ENCODE measurements around the gene CLMN. TPM values are rescaled to one million over a fixed set of nuclear protein-coding genes. Genes with fewer than 3 reads are reported as not detected.

CLMN gene
- total RNA-seq, 1 donor from 2014 or later = 7.7 TPM

DNA sequence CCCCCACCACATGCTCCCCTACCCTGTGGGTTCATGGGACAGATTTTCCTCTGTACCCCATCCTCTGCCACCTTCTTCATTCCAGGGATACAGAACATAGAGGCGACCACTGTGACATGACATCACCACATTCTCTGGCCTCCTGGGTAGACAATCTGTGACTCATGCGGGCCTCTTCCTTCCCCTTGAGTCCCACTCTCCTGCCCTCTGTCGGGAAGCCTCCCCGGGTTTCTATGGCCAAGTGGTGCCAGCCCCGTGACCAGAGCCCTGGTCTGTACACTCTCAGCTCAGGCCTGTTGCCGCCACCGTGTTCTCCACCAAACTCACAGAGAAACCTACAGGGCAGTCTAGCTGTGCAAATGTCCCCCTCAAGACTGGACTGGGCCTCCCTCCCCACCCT is 8.0 kb downstream of the CLMN start:
- H3K27me3 Mint-ChIP-seq (ENCODE audit: low read depth) = no peaks in the 10 kb centered on the region
- H3K27ac Mint-ChIP-seq (ENCODE audit: unreplicated experiment) = peak overlapping the region; percentile 83
- H3K9me3 Mint-ChIP-seq = peaks cover 2% of the 10 kb centered on the region
- TF ChIP-seq CTCF (conservative IDR thresholded peaks at IDR 0.05) = no peak
- H3K4me3 Mint-ChIP-seq = no peak overlapping the region
- H3K4me1 Mint-ChIP-seq = peaks cover 36% of the 10 kb centered on the region
- H3K36me3 Mint-ChIP-seq (ENCODE audit: low read depth) = peaks cover 4% of the 10 kb centered on the region
- no peak for DNase-seq (ENCODE audit: low read depth, low spot score)

GRCh38 chr14:95310635-95311380 is 8.9 kb downstream of the CLMN start:
- H3K36me3 Mint-ChIP-seq (ENCODE audit: low read depth) = peaks cover 2% of the 10 kb centered on the region
- peak overlapping the region; percentile 67 for H3K27ac Mint-ChIP-seq (ENCODE audit: unreplicated experiment)
- H3K27me3 Mint-ChIP-seq (ENCODE audit: low read depth) = no peaks in the 10 kb centered on the region
- no peak overlapping the region for H3K4me3 Mint-ChIP-seq
- no peak for DNase-seq (ENCODE audit: low read depth, low spot score)
- peaks cover 30% of the 10 kb centered on the region for H3K4me1 Mint-ChIP-seq
- no peak for TF ChIP-seq CTCF (conservative IDR thresholded peaks at IDR 0.05)
- peaks cover 2% of the 10 kb centered on the region for H3K9me3 Mint-ChIP-seq

DNA sequence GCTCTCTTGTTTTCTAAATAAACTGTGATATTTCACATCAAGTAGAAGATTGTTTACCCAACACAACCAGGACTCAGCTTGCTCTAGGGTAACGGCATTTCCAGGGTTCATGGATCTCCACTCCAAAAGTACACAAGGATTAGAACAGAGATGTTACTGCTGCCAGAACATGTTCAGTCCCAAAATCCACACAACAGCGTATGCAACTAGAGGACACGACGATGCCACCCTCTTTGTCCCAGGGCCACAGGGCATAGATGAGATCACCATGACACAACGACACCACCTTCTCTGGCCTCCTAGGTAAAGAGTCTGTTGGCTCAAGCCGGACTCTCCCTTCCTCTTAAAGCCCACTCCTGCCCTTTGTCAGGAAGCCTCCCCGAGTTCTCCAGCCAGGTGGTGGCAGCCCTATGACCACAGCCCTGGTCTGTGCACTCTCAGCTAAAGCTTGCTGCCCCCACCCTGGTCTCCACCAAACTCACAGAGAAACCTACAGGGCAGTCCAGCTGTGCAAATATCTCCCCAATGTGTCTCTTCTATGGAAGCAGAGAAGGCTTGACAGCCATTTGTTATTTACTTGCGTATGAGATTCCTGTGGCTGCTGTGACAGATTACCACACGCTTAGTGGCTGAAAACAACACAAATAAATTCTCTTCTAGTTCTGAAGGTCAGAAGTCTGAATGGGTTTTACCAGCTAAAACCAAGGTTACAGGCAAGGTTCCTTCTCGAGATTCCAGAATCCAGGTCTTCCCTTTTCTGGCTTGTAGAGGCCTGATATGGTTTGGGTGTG is 10.3 kb downstream of the CLMN start:
- no peak for DNase-seq (ENCODE audit: low read depth, low spot score)
- Mint-ChIP-seq H3K9me3 (peaks cover 2% of the 10 kb centered on the region), H3K4me3 (no peak overlapping the region), H3K4me1 (peaks cover 31% of the 10 kb centered on the region), H3K27me3 (ENCODE audit: low read depth) (no peaks in the 10 kb centered on the region), H3K36me3 (ENCODE audit: low read depth) (peaks cover 2% of the 10 kb centered on the region), H3K27ac (ENCODE audit: unreplicated experiment) (no peak overlapping the region)
- TF ChIP-seq CTCF (conservative IDR thresholded peaks at IDR 0.05) = no peak

DNA sequence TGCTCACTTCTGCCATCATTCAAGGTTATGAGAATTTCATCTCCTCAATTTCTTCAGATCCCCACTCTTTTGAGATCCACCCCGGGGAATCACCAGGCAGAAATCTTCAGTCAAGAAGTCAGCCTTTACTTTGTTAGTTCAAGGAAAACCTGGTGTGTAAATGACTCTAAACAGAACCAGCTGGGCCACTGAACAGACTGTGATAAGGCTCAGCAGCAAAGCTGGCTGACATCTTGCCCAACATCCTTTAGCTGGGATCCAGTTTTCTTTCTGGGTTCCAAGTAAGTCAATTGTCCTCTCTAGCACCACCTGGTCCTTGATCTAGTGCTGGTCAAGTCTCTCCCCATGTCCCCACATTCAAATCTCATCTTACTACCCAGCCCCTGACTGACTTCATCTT is 11.6 kb downstream of the CLMN start:
- Mint-ChIP-seq H3K9me3 (peaks cover 2% of the 10 kb centered on the region), H3K36me3 (ENCODE audit: low read depth) (peaks cover 2% of the 10 kb centered on the region), H3K4me1 (peaks cover 24% of the 10 kb centered on the region), H3K27ac (ENCODE audit: unreplicated experiment) (peak overlapping the region; percentile 45), H3K27me3 (ENCODE audit: low read depth) (no peaks in the 10 kb centered on the region), H3K4me3 (no peak overlapping the region)
- DNase-seq (ENCODE audit: low read depth, low spot score) = no peak
- TF ChIP-seq CTCF (conservative IDR thresholded peaks at IDR 0.05) = no peak

GRCh38 chr14:95307402-95308041 is 12.2 kb downstream of the CLMN start:
- Mint-ChIP-seq H3K36me3 (ENCODE audit: low read depth) (peaks cover 2% of the 10 kb centered on the region), H3K27ac (ENCODE audit: unreplicated experiment) (no peak overlapping the region), H3K27me3 (ENCODE audit: low read depth) (no peaks in the 10 kb centered on the region), H3K9me3 (peaks cover 2% of the 10 kb centered on the region), H3K4me1 (peaks cover 27% of the 10 kb centered on the region), H3K4me3 (no peak overlapping the region)
- TF ChIP-seq CTCF (conservative IDR thresholded peaks at IDR 0.05) = no peak
- DNase-seq (ENCODE audit: low read depth, low spot score) = no peak
